GM12801 (cell line): Measurements from ENCODE around the gene GPX5.

Experiments used
- TF ChIP-seq, protein P1 (sequence below): IDR thresholded peaks from one replicate; pipeline ENCODE4 v1.5.1; 2011; ENCODE audit warnings: control low read depth; ENCODE audit not compliant: insufficient read length; ENCODE audit errors: extremely low read depth

The GPX5 gene

DNA sequence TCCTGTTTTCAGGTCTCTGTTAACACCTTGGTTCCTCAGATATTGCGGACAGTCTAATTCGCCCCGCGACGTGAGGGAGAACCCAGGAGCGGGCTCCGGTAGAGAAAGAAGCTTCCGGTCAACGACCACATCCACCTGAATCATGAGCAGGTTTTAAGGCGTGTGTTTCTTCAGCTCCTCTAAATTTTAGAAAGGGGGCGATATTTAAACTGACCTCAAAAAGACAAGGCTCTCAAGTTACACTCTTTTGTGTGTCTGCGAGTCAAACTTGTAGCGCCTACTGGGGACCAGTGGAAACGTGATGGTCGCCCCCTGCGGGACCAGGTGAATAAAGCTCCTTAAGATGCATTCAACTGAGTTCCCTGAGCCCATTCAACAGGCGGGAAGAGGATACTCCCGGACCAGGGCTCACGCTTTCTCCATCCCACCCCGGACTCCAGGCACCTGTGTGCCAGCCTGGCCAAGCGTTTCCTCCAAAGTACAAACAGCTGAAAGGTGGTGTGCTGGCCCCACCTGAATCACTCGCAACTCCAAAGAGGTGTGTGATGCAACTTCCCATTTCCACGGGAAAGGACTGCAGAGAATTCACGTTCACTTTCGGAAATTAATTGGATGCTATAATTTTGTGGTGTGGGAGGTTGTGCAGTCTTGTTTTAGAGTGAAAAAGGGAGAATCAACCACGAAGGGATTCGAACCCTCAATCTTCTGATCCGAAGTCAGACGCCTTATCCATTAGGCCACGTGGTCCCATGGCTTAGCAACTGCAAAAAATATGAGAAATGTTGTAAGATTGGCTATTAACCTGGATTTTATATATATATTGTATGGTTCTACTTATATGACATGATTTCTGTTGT, 17.0 kb downstream of the GPX5 start:
- TF ChIP-seq, protein P1, sequence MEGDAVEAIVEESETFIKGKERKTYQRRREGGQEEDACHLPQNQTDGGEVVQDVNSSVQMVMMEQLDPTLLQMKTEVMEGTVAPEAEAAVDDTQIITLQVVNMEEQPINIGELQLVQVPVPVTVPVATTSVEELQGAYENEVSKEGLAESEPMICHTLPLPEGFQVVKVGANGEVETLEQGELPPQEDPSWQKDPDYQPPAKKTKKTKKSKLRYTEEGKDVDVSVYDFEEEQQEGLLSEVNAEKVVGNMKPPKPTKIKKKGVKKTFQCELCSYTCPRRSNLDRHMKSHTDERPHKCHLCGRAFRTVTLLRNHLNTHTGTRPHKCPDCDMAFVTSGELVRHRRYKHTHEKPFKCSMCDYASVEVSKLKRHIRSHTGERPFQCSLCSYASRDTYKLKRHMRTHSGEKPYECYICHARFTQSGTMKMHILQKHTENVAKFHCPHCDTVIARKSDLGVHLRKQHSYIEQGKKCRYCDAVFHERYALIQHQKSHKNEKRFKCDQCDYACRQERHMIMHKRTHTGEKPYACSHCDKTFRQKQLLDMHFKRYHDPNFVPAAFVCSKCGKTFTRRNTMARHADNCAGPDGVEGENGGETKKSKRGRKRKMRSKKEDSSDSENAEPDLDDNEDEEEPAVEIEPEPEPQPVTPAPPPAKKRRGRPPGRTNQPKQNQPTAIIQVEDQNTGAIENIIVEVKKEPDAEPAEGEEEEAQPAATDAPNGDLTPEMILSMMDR: no peak

DNA sequence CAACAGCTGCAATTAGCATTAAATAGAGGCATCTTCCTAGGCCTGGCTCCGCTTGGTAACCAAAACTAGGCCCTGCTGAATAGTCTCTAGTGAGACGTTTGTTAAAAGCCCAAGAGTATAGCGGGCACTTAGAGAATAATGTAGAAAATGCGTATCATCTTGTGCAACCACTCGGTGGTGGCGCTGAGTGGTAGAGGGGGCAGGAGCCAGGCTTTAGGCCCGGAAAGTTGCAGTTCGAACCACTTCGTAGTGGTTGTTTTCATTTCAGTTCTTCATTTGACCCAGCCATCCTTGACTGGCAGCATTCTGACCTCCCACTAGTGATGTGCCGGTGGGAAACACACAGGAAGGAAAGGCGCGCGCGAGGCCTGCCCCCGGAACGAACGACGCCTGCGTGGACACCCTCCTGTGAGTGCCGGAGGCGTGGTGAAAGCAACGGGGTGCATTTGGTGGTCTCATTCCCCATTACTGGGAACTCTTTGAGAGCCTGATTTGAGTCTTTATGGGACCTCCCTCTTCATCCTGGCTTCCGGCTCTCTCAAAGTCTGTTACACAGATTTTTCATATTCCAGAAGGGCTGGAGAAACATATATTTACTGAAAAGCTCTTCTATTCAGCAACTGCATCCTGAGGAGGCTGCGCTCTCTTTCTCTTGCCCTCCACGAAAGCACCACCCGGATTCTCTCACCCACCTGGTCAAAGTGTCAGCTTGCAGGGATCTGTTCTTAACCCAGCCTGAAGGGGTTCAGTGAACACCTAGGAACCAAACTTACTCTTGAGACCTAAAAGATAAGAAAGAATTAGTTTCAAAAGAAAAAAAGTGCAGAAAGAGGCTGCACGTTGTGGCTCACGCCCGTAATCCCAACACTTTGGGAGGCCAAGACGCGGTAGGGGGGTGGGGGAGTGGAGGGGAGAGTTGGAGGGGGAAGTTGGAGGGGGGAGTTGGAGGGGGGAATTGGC, 18.2 kb downstream of the GPX5 start:
- TF ChIP-seq, protein P1: no peak

DNA sequence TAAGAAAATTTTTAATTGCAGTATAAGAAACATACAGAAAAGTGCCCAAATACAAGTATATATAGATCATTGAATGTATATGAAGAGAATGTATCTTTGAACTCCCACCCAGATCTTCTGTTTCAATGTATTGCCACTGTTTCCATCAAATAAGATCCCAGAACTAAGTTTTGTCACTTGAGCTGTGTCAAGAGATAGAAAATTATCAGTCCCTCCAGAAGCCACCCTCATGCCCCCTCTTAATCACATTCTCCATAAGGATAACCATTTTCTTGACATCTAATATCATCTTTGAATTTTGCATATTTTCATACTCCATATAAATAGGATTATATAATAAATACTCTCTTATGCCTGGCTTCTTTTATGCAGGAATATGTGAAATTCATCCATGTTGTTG, 20.3 kb downstream of the GPX5 start:
- TF ChIP-seq, protein P1: no peak

DNA sequence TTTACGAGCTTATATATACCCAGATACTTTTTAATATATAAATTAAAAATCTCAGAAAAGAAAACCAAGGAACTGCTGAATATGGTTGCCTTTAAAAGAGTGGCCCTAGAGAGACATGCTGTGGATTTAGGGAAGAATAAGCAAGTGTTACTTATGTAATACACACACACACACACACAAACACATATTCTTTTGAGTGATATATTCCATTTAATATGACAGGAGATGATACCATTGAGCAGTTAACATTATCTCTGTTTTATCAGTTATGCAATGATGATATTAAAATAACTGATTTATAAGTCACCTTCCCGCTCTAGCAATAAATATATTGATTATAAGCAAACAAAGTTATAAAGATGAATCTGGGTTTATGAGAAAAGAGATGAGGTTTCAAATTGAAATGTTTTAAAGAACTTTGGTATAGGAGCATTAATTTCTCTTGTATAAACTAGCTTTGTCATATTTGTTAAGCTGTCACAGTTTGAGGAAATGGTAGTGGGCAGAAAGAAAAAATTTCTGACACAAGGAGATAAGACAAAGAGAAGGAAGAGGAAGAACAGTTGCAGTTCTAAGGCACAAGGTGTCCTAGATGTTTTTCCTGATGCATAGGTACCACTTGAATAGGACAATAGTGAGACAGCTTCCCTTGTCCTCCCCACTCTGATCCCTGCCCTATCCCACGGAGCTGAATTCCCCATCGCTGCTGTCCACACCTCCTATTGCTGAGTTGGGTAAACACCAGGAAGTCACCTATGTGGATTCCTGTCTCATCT, 26.4 kb downstream of the GPX5 start:
- TF ChIP-seq, protein P1: no peak

DNA sequence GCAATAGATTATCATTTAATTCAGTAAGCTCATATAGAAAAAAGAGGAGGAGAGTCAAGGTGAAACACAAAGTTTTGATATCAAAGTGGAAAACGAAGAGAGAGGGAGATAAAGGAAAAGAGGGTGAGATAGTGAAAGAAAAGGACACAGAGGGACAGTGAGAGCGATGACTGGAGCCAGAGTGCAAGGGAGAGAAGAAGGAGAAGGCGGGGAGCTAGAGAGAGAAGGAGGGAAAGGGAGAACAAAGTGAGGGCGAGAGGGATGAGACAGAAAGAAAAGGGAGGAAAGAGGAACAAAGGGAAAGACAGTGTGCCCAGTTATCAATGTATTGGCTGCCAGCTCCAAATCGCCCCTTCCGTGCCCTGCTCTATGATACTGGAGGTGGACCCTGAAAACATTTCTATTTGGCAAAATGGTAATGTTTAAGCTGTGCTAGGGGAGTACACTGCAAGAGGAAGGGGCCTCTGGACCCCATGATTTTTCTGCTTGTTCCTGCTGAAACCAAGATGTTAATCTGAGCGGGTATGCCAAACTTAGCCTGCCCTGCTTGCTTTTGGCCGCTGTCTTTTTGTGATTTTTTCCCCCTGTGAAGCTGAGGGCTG, 27.8 kb downstream of the GPX5 start:
- TF ChIP-seq, protein P1: no peak

DNA sequence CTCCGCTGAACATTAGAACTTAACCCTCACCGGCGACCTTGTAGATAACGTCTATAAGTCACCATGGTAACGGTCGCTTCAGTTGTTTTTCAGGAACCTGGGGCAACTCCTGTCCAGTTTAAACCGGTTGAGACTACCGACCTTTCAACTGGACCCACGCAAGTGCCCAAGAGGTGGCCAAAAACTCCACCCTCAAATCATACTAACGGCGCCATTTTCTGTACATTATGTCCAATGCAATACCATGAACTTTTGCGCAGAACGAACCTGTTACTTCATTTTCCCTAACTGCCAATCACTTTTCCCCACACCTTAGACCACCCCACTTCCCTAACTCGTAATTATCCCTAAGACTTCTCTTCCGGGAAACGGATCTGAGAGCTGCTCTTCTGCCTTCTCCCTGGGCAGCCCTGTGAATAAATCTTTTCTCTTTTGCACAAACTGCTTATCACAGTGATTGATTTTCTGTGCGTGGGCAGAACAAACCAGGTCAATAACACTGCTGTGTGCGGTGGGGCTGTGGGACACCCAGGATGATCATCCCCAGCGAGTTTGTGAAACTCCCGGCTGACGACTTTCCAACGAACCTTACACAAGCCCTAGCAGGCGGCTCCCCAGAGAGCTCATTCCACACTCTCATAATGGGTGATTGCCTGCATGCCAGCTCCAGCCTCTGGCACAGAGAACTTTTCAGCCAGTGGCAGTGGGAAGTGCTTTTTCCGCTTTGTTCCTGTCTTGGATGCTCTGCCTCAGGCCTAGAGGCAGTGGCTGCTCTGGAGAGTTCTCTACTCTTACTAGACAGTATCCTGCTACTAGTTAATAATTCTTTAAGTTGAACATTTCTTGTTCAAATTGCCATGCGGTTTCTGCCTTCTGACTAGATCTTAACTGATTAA, 28.6 kb downstream of the GPX5 start:
- TF ChIP-seq, protein P1: no peak
